ENCODE data around the gene YTHDF2. TPM values are rescaled to one million over a fixed set of nuclear protein-coding genes. Genes with fewer than 3 reads are reported as not detected.

YTHDF2 gene
- total RNA-seq, 4 donors from 2014 or later, result 39.3 to 53.3 (median 41.6) TPM

- intact Hi-C loops (cut with DNase I), result no loop called here
- 96% methylated on average over 2 of the region's 2 CpGs for WGBS
These were observed 41.3 kb downstream of the YTHDF2 start for GRCh38 chr1:28778021-28778420.

GRCh38 chr1:28779751-28780408 is 43.1 kb downstream of the YTHDF2 start:
- intact Hi-C loops (cut with DNase I), result loop anchor here (5.0 kb wide), 1 partner anchor 252 kb away; no protein-coding TSS in a partner anchor
- no peak for DNase-seq (ENCODE audit: extremely low spot score)
- Histone ChIP-seq H3K27ac (replicated peaks in 1 of 4) (no peak overlapping the region), H3K4me1 (peaks cover 7 to 9% (median 8%) of the 10 kb centered on the region in 4 donors), H3K27me3 (no peaks in the 10 kb centered on the region), H3K36me3 (no peaks in the 10 kb centered on the region), H3K4me3 (no peak overlapping the region), H3K9me3 (no peaks in the 10 kb centered on the region)
- WGBS, result 85% methylated on average over 6 of the region's 6 CpGs
- no peak for TF ChIP-seq CTCF (IDR thresholded peaks at IDR 0.05)
- no peak for TF ChIP-seq POLR2AphosphoS5 (IDR thresholded peaks at IDR 0.05)
- TF ChIP-seq POLR2A (IDR thresholded peaks at IDR 0.05; ENCODE audit: low read depth), result no peak
- no peak for TF ChIP-seq EP300 (IDR thresholded peaks at IDR 0.05)

More at GRCh38 chr1:28778021-28778420, 41.3 kb downstream of the YTHDF2 start:
- Histone ChIP-seq H3K4me1 (peaks cover 10 to 13% (median 12%) of the 10 kb centered on the region in 4 donors), H3K27me3 (no peaks in the 10 kb centered on the region), H3K27ac (replicated peaks in 1 of 4) (no peak overlapping the region), H3K36me3 (no peaks in the 10 kb centered on the region), H3K9me3 (no peaks in the 10 kb centered on the region), H3K4me3 (no peak overlapping the region)
- TF ChIP-seq POLR2AphosphoS5 (IDR thresholded peaks at IDR 0.05) (no peak), EP300 (IDR thresholded peaks at IDR 0.05) (no peak), CTCF (IDR thresholded peaks at IDR 0.05) (no peak), POLR2A (IDR thresholded peaks at IDR 0.05; ENCODE audit: low read depth) (no peak)
- DNase-seq (ENCODE audit: extremely low spot score), result no peak

- no peak for TF ChIP-seq CTCF (IDR thresholded peaks at IDR 0.05)
- TF ChIP-seq POLR2AphosphoS5 (IDR thresholded peaks at IDR 0.05), result no peak
- TF ChIP-seq POLR2A (IDR thresholded peaks at IDR 0.05; ENCODE audit: low read depth), result no peak
- no peak for TF ChIP-seq EP300 (IDR thresholded peaks at IDR 0.05)
- no peaks in the 10 kb centered on the region for H3K36me3 ChIP-seq
- H3K4me1 ChIP-seq, result peaks cover 0 to 6% (median 5%) of the 10 kb centered on the region in 4 donors
- H3K4me3 ChIP-seq, result no peak overlapping the region
- no peaks in the 10 kb centered on the region for H3K9me3 ChIP-seq
- H3K27ac ChIP-seq (replicated peaks in 1 of 4), result no peak overlapping the region
- 86% methylated on average over 11 of the region's 11 CpGs for WGBS
- no peaks in the 10 kb centered on the region for H3K27me3 ChIP-seq
- intact Hi-C loops (cut with DNase I), result loop anchor here (5.0 kb wide), 1 partner anchor 251 kb away; no protein-coding TSS in a partner anchor
- DNase-seq (ENCODE audit: extremely low spot score), result no peak
These were observed 44.6 kb downstream of the YTHDF2 start for GRCh38 chr1:28781305-28781704.

GRCh38 chr1:28782011-28782410 is 45.3 kb downstream of the YTHDF2 start:
- intact Hi-C loops (cut with DNase I), result loop anchor here (5.0 kb wide), 1 partner anchor 250 kb away; no protein-coding TSS in a partner anchor
- 87% methylated on average over 3 of the region's 3 CpGs for WGBS
- TF ChIP-seq POLR2AphosphoS5 (IDR thresholded peaks at IDR 0.05) (no peak), EP300 (IDR thresholded peaks at IDR 0.05) (no peak), POLR2A (IDR thresholded peaks at IDR 0.05; ENCODE audit: low read depth) (no peak), CTCF (IDR thresholded peaks at IDR 0.05) (no peak)
- Histone ChIP-seq H3K4me3 (no peak overlapping the region), H3K9me3 (no peaks in the 10 kb centered on the region), H3K4me1 (peaks cover 0 to 6% (median 5%) of the 10 kb centered on the region in 4 donors), H3K27ac (replicated peaks in 1 of 4) (no peak overlapping the region), H3K27me3 (no peaks in the 10 kb centered on the region), H3K36me3 (no peaks in the 10 kb centered on the region)
- no peak for DNase-seq (ENCODE audit: extremely low spot score)
